Erythroblast (primary cell): ENCODE data around the gene ABCF2.

Experiments used
- DNase-seq, 2 experiments: peaks; one replicate each; lab custom pipeline; 2025; lab: John Stamatoyannopoulos, UW
- GATA1 ChIP-seq: IDR thresholded peaks from 2 replicates; pipeline ENCODE4 v1.6.1; 2011; ENCODE audit warnings: low read depth, mild to moderate bottlenecking, control low read depth, low read length, moderate library complexity
- POLR2A ChIP-seq: IDR thresholded peaks from 2 replicates; pipeline ENCODE4 v1.6.1; 2011; ENCODE audit warnings: mild to moderate bottlenecking, low read length

The ABCF2 gene

GRCh38 chr7:151195616-151196450, 31.2 kb downstream of the ABCF2 start:
- no peak for TF ChIP-seq POLR2A
- TF ChIP-seq GATA1 = no peak
- DNase-seq = no peak

GRCh38 chr7:151194188-151194587, 32.8 kb downstream of the ABCF2 start:
- no peak for DNase-seq
- TF ChIP-seq GATA1 (no peak), POLR2A (no peak)

- DNase-seq = no peak
- TF ChIP-seq POLR2A = no peak
- TF ChIP-seq GATA1 = no peak
Observed at GRCh38 chr7:151193203-151193978, 33.6 kb downstream of the ABCF2 start.

GRCh38 chr7:151192002-151192539, 34.9 kb downstream of the ABCF2 start:
- DNase-seq = no peak

GRCh38 chr7:151191544-151191943, 35.5 kb downstream of the ABCF2 start:
- TF ChIP-seq GATA1 (no peak), POLR2A (no peak)
- DNase-seq = no peak

More at GRCh38 chr7:151192002-151192539, 34.9 kb downstream of the ABCF2 start:
- TF ChIP-seq POLR2A = no peak

- TF ChIP-seq POLR2A (no peak), GATA1 (no peak)
Observed at GRCh38 chr7:151189038-151189437, 38.0 kb downstream of the ABCF2 start.

GRCh38 chr7:151188252-151188542, 38.8 kb downstream of the ABCF2 start:
- no peak for TF ChIP-seq POLR2A
- no peak for TF ChIP-seq GATA1
- DNase-seq = no peak

More at GRCh38 chr7:151189038-151189437, 38.0 kb downstream of the ABCF2 start:
- DNase-seq = no peak

GRCh38 chr7:151187409-151188251, 39.4 kb downstream of the ABCF2 start:
- TF ChIP-seq POLR2A (no peak), GATA1 (no peak)

GRCh38 chr7:151186640-151187408, 40.2 kb downstream of the ABCF2 start, which contains the start of gene ASB10:
ASB10 (minus strand) TSS chr7:151187250; CDS start chr7:151187130, 120 bp downstream.
- DNase-seq = no peak
- TF ChIP-seq GATA1 (no peak), POLR2A (no peak)

More at GRCh38 chr7:151187409-151188251, 39.4 kb downstream of the ABCF2 start:
- no peak for DNase-seq

- TF ChIP-seq POLR2A (no peak), GATA1 (no peak)
Observed at GRCh38 chr7:151185762-151186639, 41.0 kb downstream of the ABCF2 start.

GRCh38 chr7:151181011-151181431, 46.0 kb downstream of the ABCF2 start:
- DNase-seq = no peak
- TF ChIP-seq POLR2A = no peak
- TF ChIP-seq GATA1 = no peak

More at GRCh38 chr7:151185762-151186639, 41.0 kb downstream of the ABCF2 start:
- DNase-seq = no peak
